RWPE2 (cell line): ENCODE measurements around the gene CACNA2D1.

Experiments
- ATAC-seq: fragments of 200-7000 bp; cut with Tn5 transposase; 3 replicates; pipeline ENCODE4 v1.9.1; 2021; ENCODE audit warnings: low read depth
- DNase-seq: peaks from one replicate; pipeline ENCODE4 v3.0.0-alpha.2; 2020; ENCODE audit warnings: low spot score
- H3K27ac ChIP-seq: fragments of 450-650 bp; 2 replicates; pipeline ENCODE4 v1.5.1; 2017; ENCODE audit warnings: mild to moderate bottlenecking; ENCODE audit not compliant: poor library complexity, severe bottlenecking
- H3K27me3 ChIP-seq: fragments of 250-450 bp; sonication (Bioruptor Pico); 2 replicates; pipeline ENCODE4 v1.5.1; 2021; ENCODE audit warnings: mild to moderate bottlenecking, moderate library complexity; ENCODE audit not compliant: insufficient read depth, poor library complexity, severe bottlenecking
- H3K36me3 ChIP-seq: fragments of 250-450 bp; sonication (Bioruptor Pico); 2 replicates; pipeline ENCODE4 v1.5.1; 2020; ENCODE audit warnings: low read depth, mild to moderate bottlenecking, moderate library complexity
- H3K4me1 ChIP-seq: fragments of 250-450 bp; sonication (Bioruptor Pico); 2 replicates; pipeline ENCODE4 v1.5.1; 2021; ENCODE audit warnings: mild to moderate bottlenecking, moderate library complexity; ENCODE audit not compliant: insufficient read depth, poor library complexity, severe bottlenecking
- H3K4me3 ChIP-seq: fragments of 250-450 bp; sonication (Bioruptor Pico); 2 replicates; pipeline ENCODE4 v1.5.1; 2021; ENCODE audit warnings: mild to moderate bottlenecking, moderate library complexity; ENCODE audit not compliant: severe bottlenecking
- H3K9me3 ChIP-seq: fragments of 250-450 bp; sonication (Bioruptor Pico); 2 replicates; pipeline ENCODE4 v1.5.1; 2021; ENCODE audit warnings: mild to moderate bottlenecking, moderate library complexity; ENCODE audit not compliant: severe bottlenecking
- CTCF ChIP-seq: fragments of 450-650 bp; IDR thresholded peaks from one replicate; pipeline ENCODE4 v1.5.1; 2017; ENCODE audit warnings: mild to moderate bottlenecking, moderate library complexity; ENCODE audit not compliant: poor library complexity, severe bottlenecking

CACNA2D1 gene

GRCh38 chr7:82335001-82335400 is 108.6 kb downstream of the CACNA2D1 start:
- Histone ChIP-seq H3K27ac (no peak overlapping the region), H3K9me3 (no peaks in the 10 kb centered on the region), H3K27me3 (peaks cover 6% of the 10 kb centered on the region), H3K36me3 (no peaks in the 10 kb centered on the region), H3K4me3 (no peak overlapping the region), H3K4me1 (no peaks in the 10 kb centered on the region)
- ATAC-seq (no peak), DNase-seq (no peak)
- no peak for TF ChIP-seq CTCF

GRCh38 chr7:82331234-82331633 is 112.3 kb downstream of the CACNA2D1 start:
- H3K27me3 ChIP-seq: peaks cover 7% of the 10 kb centered on the region
- H3K4me1 ChIP-seq: no peaks in the 10 kb centered on the region
- no peaks in the 10 kb centered on the region for H3K9me3 ChIP-seq
- DNase-seq: no peak
- no peaks in the 10 kb centered on the region for H3K36me3 ChIP-seq
- TF ChIP-seq CTCF: no peak
- no peak overlapping the region for H3K4me3 ChIP-seq
- ATAC-seq: no peak
- H3K27ac ChIP-seq: no peak overlapping the region

- ATAC-seq (no peak), DNase-seq (no peak)
- H3K36me3 ChIP-seq: no peaks in the 10 kb centered on the region
- no peak overlapping the region for H3K27ac ChIP-seq
- no peaks in the 10 kb centered on the region for H3K9me3 ChIP-seq
- H3K4me3 ChIP-seq: no peak overlapping the region
- no peak for TF ChIP-seq CTCF
- peaks cover 7% of the 10 kb centered on the region for H3K27me3 ChIP-seq
- no peaks in the 10 kb centered on the region for H3K4me1 ChIP-seq
Measured at GRCh38 chr7:82330706-82331215, 112.8 kb downstream of the CACNA2D1 start.

- TF ChIP-seq CTCF: no peak
- no peak overlapping the region for H3K27ac ChIP-seq
- peaks cover 7% of the 10 kb centered on the region for H3K27me3 ChIP-seq
- no peaks in the 10 kb centered on the region for H3K36me3 ChIP-seq
- ATAC-seq (no peak), DNase-seq (no peak)
- no peaks in the 10 kb centered on the region for H3K9me3 ChIP-seq
- H3K4me3 ChIP-seq: no peak overlapping the region
- no peaks in the 10 kb centered on the region for H3K4me1 ChIP-seq
Measured at GRCh38 chr7:82327898-82328297, 115.7 kb downstream of the CACNA2D1 start.

- DNase-seq (no peak), ATAC-seq (no peak)
- no peak overlapping the region for H3K27ac ChIP-seq
- no peaks in the 10 kb centered on the region for H3K4me1 ChIP-seq
- H3K4me3 ChIP-seq: no peak overlapping the region
- H3K36me3 ChIP-seq: no peaks in the 10 kb centered on the region
- no peak for TF ChIP-seq CTCF
- H3K27me3 ChIP-seq: peaks cover 3% of the 10 kb centered on the region
- H3K9me3 ChIP-seq: no peaks in the 10 kb centered on the region
Measured at GRCh38 chr7:82325416-82325815, 118.2 kb downstream of the CACNA2D1 start.
